Measurements from ENCODE around the gene MCHR1. TPM values are rescaled to one million over a fixed set of nuclear protein-coding genes. Genes with fewer than 3 reads are reported as not detected.
A peak's percentile ranks its signal among the peaks of the same experiment; 100 is the strongest.

MCHR1 gene
- total RNA-seq, 1 experiment from 2014 or later = 1.0 TPM

- H3K4me3 Mint-ChIP-seq = no peak overlapping the region
- peak; percentile 74 for ATAC-seq
- H3K4me1 Mint-ChIP-seq = peaks cover 16% of the 10 kb centered on the region
- no peaks in the 10 kb centered on the region for H3K27me3 Mint-ChIP-seq (ENCODE audit: low read depth)
- ChIA-PET POLR2A (interaction anchor here (0.5 kb wide), 1 partner anchor 48 kb away, joined by 3 read pairs; no protein-coding TSS in a partner anchor), CTCF (interaction anchor here (0.7 to 2.0 kb wide), 3 partner anchors 15 to 58 kb away, joined by 3 to 8 read pairs (median 3); partner anchors contain the start of gene MRTFA)
- H3K9me3 Mint-ChIP-seq = no peaks in the 10 kb centered on the region
- TF ChIP-seq USF1 (CRISPR knock-in tag; IDR thresholded peaks at IDR 0.05) (peak; percentile 90), TEAD4 (CRISPR knock-in tag; IDR thresholded peaks at IDR 0.05) (no peak), NFYB (CRISPR knock-in tag; conservative IDR thresholded peaks at IDR 0.05; ENCODE audit: low read depth) (peak; percentile 60), FOXP1 (CRISPR knock-in tag; IDR thresholded peaks at IDR 0.05; ENCODE audit: borderline replicate concordance) (no peak), ZNF423 (CRISPR knock-in tag; IDR thresholded peaks at IDR 0.05) (peak; percentile 74), USF2 (CRISPR knock-in tag; IDR thresholded peaks at IDR 0.05) (peak; percentile 92), MLX (CRISPR knock-in tag; IDR thresholded peaks at IDR 0.05) (no peak), ZNF121 (CRISPR knock-in tag; IDR thresholded peaks at IDR 0.05) (peak; percentile 99)
- H3K27ac Mint-ChIP-seq = peak overlapping the region; percentile 76; the same call in 1 of the 2 replicates
- peak; percentile 48 for DNase-seq (ENCODE audit: low spot score)
- H3K36me3 Mint-ChIP-seq = no peaks in the 10 kb centered on the region
Measured at GRCh38 chr22:40651563-40652501, 27.5 kb upstream of the MCHR1 start.

GRCh38 chr22:40653361-40653760 is 25.9 kb upstream of the MCHR1 start:
- TF ChIP-seq ZNF219 (CRISPR knock-in tag; IDR thresholded peaks at IDR 0.05; ENCODE audit: borderline replicate concordance) (no peak), ELF4 (CRISPR knock-in tag; IDR thresholded peaks at IDR 0.05; ENCODE audit: low read depth) (no peak), MLX (CRISPR knock-in tag; IDR thresholded peaks at IDR 0.05) (no peak), TEAD1 (CRISPR knock-in tag; IDR thresholded peaks at IDR 0.05) (no peak), OVOL2 (CRISPR knock-in tag; IDR thresholded peaks at IDR 0.05; ENCODE audit: borderline replicate concordance) (no peak), PRDM15 (CRISPR knock-in tag; IDR thresholded peaks at IDR 0.05) (no peak), ATF6 (CRISPR knock-in tag; IDR thresholded peaks at IDR 0.05) (no peak), SP1 (CRISPR knock-in tag; conservative IDR thresholded peaks at IDR 0.05) (no peak)
- ATAC-seq (no peak), DNase-seq (ENCODE audit: low spot score) (no peak)
- Mint-ChIP-seq H3K27ac (no peak overlapping the region), H3K27me3 (ENCODE audit: low read depth) (no peaks in the 10 kb centered on the region), H3K4me1 (peaks cover 16% of the 10 kb centered on the region), H3K36me3 (no peaks in the 10 kb centered on the region), H3K4me3 (no peak overlapping the region), H3K9me3 (no peaks in the 10 kb centered on the region)
- POLR2A ChIA-PET = no interaction called here
- CTCF ChIA-PET = interaction anchor here (1.1 to 2.0 kb wide), 4 partner anchors 27 to 246 kb away, joined by 3 to 8 read pairs (median 4); no protein-coding TSS in a partner anchor
